Left lung (tissue), 10 donors: ENCODE results near the gene TCAIM. TPM values are rescaled to one million over a fixed set of nuclear protein-coding genes. Genes with fewer than 3 reads are reported as not detected.

Experiments
- ATAC-seq: fragments of 200-7000 bp; cut with Tn5 transposase; one replicate; pipeline ENCODE4 v1.9.1; 2020; ENCODE audit warnings: moderate library complexity
- DNase-seq, 4 donors: peaks; one replicate each; pipeline ENCODE4 v3.0.0-alpha.2; 2013 to 2020
- H3K27ac ChIP-seq, 2 donors: fragments of 200-600 bp; sonication (generic) in 1 of 2; one replicate each; pipeline versions ENCODE4 v1.5.0 to v1.8.0; 2020 to 2021
- H3K27me3 ChIP-seq, 2 donors: fragments of 200-600 bp; sonication (generic) in 1 of 2; one replicate each; pipeline versions ENCODE4 v1.5.0 to v1.8.0; 2020 to 2021
- H3K36me3 ChIP-seq, 2 donors: fragments of 200-600 bp; sonication (generic) in 1 of 2; one replicate each; pipeline versions ENCODE4 v1.5.0 to v1.8.0; 2020 to 2021
- H3K4me1 ChIP-seq, 2 donors: fragments of 200-600 bp; one replicate each; pipeline ENCODE4 v1.8.0; 2021
- H3K4me3 ChIP-seq, 2 donors: fragments of 200-600 bp; sonication (generic) in 1 of 2; one replicate each; pipeline versions ENCODE4 v1.5.0 to v1.8.0; 2020 to 2021; ENCODE audit warnings: mild to moderate bottlenecking in 1 of 2
- H3K9me3 ChIP-seq, 2 donors: fragments of 200-600 bp; sonication (generic) in 1 of 2; one replicate each; pipeline versions ENCODE4 v1.5.0 to v1.8.0; 2020 to 2021
- CTCF ChIP-seq, 2 donors: fragments of 200-600 bp; sonication (generic) in 1 of 2; IDR thresholded peaks; one replicate each; pipeline versions ENCODE4 v1.5.0 to v1.8.0; 2021; ENCODE audit warnings: antibody characterized with exemption in 2 of 2
- intact Hi-C, 2 donors: fragments of 100-400 bp; cut with DNase I; formaldehyde crosslinking; loops; one replicate each; pipeline versions ENCODE4 v1.11.2 to v1.14.2; 2022
- polyA plus RNA-seq, 6 donors: library from polyadenylated mRNA; unstranded; fragments of 120-200 nt; gene quantifications; one replicate each; pipeline ENCODE4 v1.2.1, GENCODE V29; 2013; ENCODE audit not compliant: insufficient read length in 6 of 6
- total RNA-seq, 2 donors: library from RNA; stranded (reverse); fragmentation: NEBNext Ultra II Directional; extraction: Animal tissue kit (Norgen Biotek cat#: 25700); gene quantifications; one replicate each; pipeline ENCODE4 v1.2.1, GENCODE V29; 2021
- donor health status: DM: no; HTN: yes; CAD: no.
- donor health status: DM: no; HTN: no; CAD: no.

TCAIM gene
- total and polyA plus RNA-seq, 8 donors = 23.4 to 30.2 (median 25.6) TPM

- no peak for ATAC-seq
- H3K9me3 ChIP-seq = no peaks in the 10 kb centered on the region
- DNase-seq = no peak
- no peak overlapping the region for H3K27ac ChIP-seq
- H3K4me1 ChIP-seq = no peaks in the 10 kb centered on the region
- H3K4me3 ChIP-seq = no peak overlapping the region
- intact Hi-C loops = no loop called here
- no peak for TF ChIP-seq CTCF (IDR thresholded peaks at IDR 0.05)
- no peaks in the 10 kb centered on the region for H3K27me3 ChIP-seq
- H3K36me3 ChIP-seq = peaks cover 0 to 4% of the 10 kb centered on the region in 2 donors
Observed at GRCh38 chr3:44424758-44425157, 86.2 kb downstream of the TCAIM start.

- no peak overlapping the region for H3K4me3 ChIP-seq
- no peaks in the 10 kb centered on the region for H3K9me3 ChIP-seq
- H3K36me3 ChIP-seq = no peaks in the 10 kb centered on the region
- H3K27me3 ChIP-seq = no peaks in the 10 kb centered on the region
- intact Hi-C loops = no loop called here
- TF ChIP-seq CTCF (IDR thresholded peaks at IDR 0.05) = no peak
- H3K27ac ChIP-seq = no peak overlapping the region
- ATAC-seq = no peak
- peak in 1 of 4 donors; percentile 8 for DNase-seq
- no peaks in the 10 kb centered on the region for H3K4me1 ChIP-seq
Observed at GRCh38 chr3:44427683-44428082, 89.1 kb downstream of the TCAIM start.

- ATAC-seq = no peak
- H3K36me3 ChIP-seq = no peaks in the 10 kb centered on the region
- H3K9me3 ChIP-seq = no peaks in the 10 kb centered on the region
- H3K27ac ChIP-seq = no peak overlapping the region
- no peaks in the 10 kb centered on the region for H3K27me3 ChIP-seq
- no peak for DNase-seq
- H3K4me3 ChIP-seq = no peak overlapping the region
- no peak for TF ChIP-seq CTCF (IDR thresholded peaks at IDR 0.05)
- H3K4me1 ChIP-seq = no peaks in the 10 kb centered on the region
- intact Hi-C loops = no loop called here
Observed at GRCh38 chr3:44428910-44429309, 90.3 kb downstream of the TCAIM start.

GRCh38 chr3:44429459-44429858, 90.9 kb downstream of the TCAIM start:
- Histone ChIP-seq H3K4me1 (no peaks in the 10 kb centered on the region), H3K27ac (no peak overlapping the region), H3K9me3 (no peaks in the 10 kb centered on the region), H3K27me3 (no peaks in the 10 kb centered on the region), H3K36me3 (no peaks in the 10 kb centered on the region), H3K4me3 (no peak overlapping the region)
- intact Hi-C loops = no loop called here
- ATAC-seq (no peak), DNase-seq (no peak)
- no peak for TF ChIP-seq CTCF (IDR thresholded peaks at IDR 0.05)

GRCh38 chr3:44430466-44430865, 91.9 kb downstream of the TCAIM start:
- Histone ChIP-seq H3K36me3 (no peaks in the 10 kb centered on the region), H3K27ac (no peak overlapping the region), H3K4me3 (no peak overlapping the region), H3K27me3 (no peaks in the 10 kb centered on the region), H3K4me1 (no peaks in the 10 kb centered on the region), H3K9me3 (no peaks in the 10 kb centered on the region)
- DNase-seq (no peak), ATAC-seq (no peak)
- no peak for TF ChIP-seq CTCF (IDR thresholded peaks at IDR 0.05)
- intact Hi-C loops = no loop called here
